GM03348 (cell line): Measurements from ENCODE around the gene GMPPA.

Source experiments
- DNase-seq: peaks from one replicate; pipeline ENCODE4 v3.0.0; 2012; ENCODE audit warnings: low spot score

GMPPA gene

DNA sequence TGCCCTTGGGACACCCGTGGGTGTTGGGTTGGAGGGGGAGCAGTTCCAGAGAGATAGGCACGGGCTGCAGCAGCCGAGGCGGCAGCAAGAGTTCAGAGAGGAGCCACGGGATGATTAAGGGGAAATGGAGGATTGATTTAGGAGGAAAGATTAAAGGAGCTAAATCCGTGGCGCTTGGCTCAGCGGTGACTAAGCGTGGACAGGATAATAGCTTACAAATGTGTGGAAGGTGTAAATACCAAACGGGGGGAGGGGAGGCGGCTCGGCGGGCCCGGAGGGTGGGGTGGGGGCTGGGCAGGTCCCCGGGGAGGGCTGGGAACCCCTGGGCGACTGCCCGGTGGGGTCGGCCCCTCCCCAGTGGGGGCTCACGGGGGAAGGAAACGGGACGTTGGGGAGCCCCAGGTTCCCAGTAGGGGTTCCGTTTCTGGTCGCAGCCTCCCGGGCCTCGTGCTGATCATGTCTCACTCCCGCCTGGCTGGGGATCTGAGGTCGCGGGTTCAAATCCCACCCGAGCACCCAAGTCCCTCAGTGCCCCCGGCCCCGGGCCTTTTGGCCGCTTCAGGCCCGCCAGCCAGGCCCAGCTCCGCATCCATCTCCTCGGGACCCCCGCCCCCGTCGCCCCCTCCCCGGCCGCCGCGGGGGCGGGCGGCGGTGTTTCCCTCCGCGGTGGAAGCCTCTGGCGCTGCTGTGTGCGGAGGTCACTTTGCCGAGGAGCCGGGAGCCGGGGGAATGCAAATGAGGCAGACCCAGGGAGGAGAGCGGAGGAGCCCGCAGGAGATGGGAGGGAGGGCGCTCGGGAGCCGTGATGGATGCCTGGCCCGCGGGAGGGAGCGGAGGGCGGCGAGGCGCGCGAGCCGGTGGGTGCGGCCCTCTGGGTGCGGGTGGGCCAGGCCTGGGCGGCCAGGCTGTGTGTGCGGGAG lies 23.7 kb downstream of the GMPPA start:
- peak; percentile 82 for DNase-seq

DNA sequence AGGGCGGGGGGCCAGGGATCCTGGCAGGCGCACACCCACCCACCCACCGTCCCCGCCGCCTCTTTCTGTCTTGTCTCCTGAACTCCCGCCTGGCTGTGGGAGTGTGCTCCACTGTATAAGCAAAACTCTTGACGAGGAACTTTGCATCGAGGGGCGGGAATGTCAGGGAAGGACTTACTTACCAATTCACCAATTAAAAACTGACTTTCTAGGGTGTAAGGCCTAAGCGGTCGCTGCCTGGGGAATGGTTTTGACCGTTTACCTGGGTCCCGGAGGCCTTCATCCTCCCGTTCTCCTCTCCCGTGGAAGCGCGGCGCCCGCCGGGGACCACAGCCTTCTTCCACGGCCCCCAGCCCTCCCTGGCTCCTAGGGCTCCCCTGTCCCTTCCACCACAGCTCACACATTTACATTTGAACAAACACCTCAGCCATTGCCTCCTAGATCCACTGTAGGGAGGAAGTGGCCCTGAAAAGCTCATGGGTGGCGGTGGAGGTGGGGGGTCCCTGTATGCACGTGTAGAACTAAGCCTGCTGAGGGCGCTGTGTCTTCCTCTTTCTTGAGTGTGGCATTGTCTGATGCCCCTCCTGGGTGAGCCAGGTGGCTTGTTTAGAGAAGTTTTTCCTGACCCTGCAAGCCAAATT lies 24.5 kb downstream of the GMPPA start:
- no peak for DNase-seq

DNA sequence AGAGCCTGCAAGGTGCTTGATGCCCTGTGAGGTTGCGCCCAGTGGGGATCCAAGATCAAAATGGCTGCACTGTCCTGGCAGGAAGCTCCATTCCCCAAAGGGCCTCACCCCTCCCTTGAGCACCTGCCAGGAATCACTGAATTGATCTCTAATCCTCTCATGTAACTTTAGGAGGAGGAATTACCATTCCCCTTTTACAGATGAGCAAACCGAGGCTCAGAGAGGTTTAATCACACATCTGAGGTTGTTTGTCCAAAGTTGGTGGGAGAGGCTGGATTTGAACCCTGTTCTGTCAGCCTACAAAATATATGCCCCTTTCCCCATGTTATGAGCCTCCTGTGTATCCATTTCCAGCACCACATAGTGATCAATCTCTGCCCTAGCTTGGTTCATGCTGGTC lies 26.1 kb downstream of the GMPPA start:
- no peak for DNase-seq

DNA sequence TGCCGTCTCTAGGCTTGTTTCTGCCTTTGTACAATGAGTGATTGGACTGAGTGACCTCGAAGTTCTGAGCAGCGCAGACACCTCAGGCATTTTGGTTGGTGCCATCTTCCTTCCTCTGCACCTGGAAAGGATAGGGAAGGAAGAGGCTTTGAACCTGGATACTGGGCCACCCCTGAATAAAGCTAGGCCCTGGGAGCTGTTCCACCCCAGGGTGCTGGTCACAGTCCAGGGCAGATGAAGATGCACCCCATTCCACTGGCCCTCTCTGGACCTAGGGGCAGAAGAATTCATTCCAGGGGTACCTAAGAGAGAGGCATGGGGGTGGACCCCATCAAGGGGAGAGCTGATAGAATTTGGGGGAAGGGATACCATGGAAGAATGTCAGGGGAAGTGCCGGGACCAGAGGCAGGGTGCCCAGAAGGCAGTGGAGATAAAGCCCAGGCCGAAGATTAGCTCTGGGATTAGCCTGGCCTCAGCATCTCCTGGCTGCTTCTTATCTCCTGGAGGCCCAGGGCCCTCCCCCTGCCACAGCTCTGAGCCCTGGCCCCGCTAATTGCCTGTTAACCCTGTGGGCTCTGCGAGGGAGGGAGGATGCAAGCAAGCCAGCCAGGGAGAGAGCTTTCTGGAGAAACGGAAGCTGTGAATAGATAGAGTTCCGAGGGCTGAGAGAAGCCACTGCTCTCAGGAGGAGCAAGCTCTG lies 27.0 kb downstream of the GMPPA start:
- DNase-seq = no peak

DNA sequence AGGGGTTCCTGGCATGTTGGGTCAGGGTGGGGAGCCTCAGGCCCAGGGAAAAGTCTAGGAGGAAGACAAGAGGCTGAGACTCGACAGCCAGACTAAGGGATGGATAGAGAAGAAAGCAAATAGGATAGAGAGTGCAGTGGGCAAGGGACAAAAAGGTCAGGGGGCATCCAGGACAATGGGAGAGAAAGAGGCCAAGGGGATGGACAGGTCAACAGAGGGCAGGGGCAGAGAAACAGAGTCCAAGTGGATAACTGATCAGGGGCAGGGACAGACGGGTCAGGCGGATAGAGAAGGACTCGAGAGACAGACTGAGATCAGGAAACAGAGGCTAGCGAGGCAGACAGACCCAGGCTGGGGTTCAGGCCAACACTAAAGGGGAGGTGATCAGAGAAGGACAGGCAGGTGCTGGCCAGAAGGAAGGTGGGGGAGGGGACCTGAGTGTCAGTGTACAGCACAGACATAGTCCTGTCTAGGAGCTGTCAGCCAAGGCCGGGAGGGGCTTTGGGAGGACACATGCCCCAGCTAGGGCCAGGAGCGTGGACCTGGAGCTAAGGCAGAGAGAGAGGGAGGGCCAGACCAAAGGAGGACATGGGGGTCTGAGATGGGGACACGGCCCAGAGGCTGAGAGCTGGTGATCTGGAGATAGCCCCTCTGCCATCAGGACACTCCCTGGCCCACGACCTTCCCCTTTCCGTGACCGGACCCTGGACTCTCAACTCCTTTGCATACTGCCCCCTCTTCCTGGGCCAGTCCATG lies 27.8 kb downstream of the GMPPA start:
- DNase-seq = no peak

DNA sequence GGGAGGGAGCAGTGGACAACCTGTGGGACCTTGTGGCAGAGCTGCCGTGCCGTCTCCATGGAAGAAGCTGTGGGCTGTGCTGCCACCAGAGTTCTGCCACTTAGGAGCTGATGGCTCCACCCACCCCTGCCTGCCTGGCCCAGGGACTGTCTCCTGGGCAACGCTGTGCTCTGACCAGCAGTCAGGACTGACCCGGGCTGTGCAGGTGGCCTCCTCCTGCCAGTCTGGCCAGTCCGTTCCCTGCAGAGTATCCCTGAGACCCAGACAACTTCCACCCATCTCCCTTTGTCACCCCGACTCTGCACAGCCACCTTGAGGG lies 28.3 kb downstream of the GMPPA start:
- no peak for DNase-seq

DNA sequence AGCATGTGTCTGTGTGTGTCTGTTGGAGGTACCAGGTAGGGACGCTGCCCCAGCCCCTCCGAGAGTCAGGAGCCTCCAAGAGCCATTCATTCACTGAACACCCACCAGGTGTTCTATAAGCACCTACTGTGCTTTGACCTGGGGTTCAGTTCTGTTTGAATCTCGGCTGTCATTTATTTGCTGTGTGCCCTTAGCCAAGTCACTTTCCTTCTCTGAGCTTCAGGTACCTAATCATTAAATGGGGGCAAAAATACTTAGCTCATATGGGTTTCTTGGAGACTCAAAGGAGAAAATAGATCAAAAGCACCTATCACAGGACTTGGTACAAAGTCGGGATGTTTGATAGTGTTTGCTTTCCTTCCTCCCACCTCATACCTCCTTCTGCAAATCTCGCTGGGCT lies 28.8 kb downstream of the GMPPA start:
- no peak for DNase-seq

DNA sequence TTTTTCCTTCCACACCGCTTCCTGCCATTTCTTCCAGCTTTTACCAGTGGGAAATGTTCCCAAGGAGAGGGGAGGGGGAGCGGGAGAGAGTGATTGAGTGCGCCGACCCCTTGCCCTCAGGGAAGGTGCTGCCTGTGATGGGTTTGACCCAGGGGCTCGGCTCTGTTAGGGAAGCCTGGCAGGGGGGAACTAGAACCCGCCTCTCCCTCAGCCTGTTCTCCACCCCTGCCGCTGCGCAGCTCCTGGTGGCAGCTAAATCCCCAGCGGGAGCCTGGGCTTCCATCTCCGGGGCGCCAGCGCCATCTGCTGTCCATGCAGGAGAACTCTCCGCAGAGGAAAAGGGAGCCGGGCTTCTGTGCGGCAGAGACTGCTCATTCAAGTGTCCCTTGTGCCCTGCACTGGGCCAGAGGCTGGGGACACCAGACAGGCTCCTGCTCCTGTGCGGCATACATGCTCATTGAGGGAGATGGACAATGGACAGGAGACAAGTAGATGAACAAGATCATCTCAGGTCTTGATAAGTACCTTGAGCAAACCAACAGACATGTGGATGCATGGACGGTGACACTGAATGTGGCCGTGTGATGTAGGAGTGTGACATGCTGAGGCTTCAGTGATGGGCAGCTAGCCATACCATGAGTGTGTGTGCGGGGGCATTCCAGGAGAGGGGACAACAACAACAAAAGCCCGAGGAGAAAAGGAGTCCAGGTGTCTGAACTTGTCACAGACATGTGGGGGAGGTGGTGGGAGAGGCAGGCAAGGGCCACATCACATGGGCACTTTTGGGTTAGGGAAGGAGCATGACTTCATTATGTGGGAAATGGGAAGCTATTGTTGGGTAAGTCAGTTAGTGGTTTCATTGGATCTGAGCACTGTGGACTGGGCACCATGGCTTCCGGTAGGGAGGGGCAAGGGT lies 31.6 kb downstream of the GMPPA start:
- DNase-seq = peak; percentile 94

DNA sequence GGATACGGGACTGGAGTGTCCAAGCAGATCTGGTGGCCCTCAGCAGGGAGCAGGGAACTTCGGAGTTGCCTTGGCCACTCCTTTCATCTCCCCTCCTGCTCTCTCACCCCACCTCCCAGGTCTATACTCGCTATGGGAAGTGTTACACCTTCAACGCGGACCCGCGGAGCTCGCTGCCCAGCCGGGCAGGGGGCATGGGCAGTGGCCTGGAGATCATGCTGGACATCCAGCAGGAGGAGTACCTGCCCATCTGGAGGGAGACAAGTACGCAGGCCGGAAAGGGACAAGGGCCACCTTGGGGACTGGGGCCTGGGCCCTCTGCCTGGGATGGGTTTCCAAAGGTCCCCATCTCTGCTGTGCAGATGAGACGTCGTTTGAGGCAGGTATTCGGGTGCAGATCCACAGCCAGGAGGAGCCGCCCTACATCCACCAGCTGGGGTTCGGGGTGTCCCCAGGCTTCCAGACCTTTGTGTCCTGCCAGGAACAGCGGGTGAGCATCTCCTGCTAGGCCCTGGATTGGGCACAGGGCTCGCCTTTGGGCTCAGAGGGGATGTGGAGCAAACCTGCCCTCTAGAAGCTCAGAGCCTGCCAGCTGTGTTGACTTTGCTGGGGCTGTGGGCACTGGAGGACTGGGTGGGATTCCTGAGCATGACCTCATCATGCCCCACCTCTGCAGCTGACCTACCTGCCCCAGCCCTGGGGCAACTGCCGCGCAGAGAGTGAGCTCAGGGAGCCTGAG lies 33.1 kb downstream of the GMPPA start:
- DNase-seq = no peak

DNA sequence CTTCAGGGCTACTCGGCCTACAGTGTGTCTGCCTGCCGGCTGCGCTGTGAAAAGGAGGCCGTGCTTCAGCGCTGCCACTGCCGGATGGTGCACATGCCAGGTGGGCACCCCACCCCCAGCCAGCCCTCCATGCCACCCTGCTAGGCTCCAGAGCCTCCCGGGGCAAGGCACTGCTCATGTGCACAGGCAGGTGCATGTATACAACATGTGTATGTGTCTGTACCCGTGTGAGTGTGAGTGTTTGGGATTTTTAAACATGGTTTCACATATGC lies 33.6 kb downstream of the GMPPA start:
- no peak for DNase-seq

DNA sequence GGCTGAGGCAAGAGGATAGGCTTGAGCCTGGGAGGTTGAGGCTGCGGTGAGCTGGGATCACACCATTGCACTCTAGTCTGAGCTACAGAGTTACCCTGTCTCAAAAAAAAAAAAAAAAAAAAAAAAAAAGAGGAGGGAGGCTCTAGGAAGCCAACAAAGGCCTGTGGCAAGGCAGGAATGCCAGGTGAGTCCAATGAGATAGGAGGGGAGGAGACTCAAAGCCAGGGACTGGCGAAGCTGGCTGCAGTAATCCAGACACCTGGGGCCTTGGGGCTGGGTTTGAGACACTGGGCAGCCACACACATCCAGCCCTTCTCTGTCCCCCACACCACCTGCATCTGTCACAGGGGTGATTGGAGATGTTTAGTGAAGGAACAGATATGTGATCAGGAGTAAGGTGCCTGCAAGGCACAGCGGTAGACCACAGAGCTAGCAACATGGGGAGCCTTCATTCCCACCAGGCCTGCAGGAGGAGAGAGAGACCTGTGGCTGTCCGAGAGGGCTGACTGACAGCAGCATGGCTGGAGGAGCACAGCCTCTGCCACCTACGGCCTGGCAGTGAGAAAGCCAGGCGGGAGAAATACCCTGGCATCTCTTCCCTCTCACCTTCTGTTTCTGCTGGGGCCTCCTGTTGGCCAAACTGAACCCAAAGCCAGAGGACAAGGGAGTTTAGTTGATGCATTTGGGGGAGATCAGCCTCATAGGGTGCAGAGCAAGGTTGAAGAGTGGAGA lies 35.4 kb downstream of the GMPPA start:
- no peak for DNase-seq

DNA sequence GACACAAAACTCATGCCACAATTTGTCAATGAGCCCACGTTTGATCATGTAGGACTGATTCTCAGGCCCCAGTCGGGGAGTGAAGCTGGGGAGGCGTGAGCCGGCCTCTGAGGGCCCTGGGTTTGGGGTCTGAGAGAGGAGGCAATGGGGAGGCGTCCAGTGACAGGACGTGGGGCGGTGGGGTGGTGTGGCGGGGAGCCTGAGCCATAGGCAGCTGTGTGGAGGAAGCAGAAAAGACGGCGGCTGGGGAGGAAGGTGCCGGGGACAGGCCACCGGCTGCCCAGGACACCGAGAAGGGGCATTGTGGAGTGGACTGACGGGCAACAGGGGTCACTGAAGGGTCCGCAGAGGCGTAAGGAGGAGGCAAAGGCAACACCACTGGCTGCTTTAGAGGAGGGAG lies 37.7 kb downstream of the GMPPA start:
- no peak for DNase-seq

DNA sequence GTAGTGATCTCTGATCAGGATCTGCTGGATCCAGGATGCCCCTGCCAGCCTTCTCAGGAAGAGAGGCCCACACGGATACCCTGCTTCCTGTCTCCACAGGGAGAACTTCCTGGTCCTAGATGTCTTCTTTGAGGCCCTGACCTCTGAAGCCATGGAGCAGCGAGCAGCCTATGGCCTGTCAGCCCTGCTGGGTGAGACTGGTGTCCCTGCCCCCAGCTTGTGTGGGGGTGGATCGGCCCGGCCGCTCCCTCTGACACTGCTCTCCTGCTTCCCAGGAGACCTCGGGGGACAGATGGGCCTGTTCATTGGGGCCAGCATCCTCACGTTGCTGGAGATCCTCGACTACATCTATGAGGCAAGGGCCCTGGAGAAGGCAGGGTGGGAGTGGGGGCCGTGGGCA lies 38.3 kb downstream of the GMPPA start:
- DNase-seq = no peak

DNA sequence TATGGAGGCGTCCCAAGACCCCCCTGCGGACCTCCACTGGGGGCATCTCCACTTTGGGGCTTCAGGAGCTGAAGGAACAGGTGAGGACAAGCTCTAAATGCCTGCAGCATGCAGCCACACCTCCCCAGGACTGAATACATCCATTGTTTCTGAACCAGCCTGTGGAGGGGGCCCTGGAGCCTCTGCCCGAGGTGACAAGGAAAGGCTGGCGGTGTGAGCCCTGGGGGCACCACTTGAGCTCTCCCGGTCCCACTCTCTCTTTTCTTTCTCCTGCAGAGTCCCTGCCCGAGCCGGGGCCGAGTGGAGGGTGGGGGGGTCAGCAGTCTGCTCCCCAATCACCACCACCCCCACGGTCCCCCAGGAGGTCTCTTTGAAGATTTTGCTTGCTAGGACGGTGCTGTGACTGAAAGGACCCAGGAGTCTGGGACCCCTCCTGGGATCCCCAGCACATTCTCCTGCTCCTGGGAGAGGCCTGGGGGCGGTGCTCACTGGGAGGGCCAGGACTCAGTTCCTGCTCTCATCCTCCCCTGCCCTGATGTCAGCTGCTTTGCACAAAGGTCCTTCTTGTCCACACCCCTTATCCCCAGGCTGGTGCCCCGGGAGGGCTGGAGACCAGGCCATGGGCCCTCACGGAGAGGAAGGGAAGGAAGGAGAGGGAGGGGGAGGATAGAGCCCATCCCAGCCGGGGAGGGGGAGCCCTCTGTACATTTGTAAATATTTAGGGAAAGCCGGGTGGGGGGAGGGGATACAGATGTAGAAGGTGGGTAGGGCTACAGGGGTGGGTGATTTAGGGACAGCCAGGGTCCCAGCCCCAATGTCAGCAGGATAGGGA lies 39.2 kb downstream of the GMPPA start:
- DNase-seq = no peak

DNA sequence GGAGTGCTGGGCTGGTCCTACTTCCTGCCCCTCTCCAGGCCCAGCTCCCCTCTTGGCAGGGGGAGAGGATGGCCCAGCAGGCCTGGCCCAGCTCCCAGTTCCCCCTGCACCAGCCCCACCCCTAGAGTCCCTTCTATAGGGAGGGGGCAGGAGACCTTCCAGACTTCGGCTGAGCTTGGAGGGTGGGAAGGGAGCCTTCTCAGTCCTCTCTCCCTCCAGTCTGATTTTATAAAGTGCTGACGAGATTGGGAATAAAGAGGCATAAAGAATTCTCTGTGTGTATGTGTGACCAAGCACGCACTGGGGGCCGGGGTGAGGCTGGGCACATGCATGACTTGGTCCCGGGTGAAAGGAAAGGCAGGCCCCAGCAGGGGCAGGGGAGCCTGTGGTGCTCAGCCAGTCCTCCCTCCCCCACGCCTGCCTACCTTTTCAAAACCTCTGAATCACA lies 39.8 kb downstream of the GMPPA start:
- no peak for DNase-seq

DNA sequence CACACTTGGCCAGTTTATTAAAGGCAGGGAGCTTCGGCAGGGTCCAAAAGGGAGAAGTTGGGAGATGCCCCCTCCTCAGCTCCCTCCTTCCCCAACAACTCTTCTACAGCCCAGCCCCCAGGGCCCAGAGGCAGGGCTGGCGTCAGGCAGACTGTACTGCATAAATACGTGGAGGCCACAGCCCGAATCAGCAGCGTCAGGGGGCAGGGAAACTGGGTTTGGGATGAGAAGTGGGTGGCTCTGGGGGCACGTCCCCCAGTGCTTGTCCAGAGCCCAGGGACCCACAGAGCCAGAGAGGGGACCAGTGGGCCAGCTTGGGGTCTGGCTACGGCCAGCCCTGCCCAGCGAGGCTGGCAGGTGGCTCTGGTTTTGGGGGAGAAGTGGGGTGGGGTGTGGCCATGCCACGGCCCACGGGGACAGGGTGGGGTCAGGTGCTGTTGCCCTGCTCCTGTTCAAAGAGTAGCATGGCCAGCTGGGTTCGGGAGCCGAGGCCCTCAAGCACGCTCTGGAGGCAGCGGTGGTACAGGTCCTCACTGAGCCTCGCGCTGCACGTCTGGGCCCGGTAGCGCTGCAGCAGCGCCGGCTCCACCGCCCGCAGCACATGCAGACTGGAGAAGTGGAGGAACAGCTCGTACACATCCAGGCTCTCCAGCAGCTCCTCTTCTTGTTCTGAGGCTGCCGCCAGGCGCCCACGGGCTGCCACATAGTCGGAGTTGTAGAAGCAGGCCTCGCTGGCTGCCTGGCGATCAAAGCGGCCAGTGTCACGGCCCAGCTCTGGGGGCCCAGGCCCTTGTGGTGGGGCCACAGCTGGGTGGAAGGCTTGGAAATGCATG lies 40.5 kb downstream of the GMPPA start:
- no peak for DNase-seq

DNA sequence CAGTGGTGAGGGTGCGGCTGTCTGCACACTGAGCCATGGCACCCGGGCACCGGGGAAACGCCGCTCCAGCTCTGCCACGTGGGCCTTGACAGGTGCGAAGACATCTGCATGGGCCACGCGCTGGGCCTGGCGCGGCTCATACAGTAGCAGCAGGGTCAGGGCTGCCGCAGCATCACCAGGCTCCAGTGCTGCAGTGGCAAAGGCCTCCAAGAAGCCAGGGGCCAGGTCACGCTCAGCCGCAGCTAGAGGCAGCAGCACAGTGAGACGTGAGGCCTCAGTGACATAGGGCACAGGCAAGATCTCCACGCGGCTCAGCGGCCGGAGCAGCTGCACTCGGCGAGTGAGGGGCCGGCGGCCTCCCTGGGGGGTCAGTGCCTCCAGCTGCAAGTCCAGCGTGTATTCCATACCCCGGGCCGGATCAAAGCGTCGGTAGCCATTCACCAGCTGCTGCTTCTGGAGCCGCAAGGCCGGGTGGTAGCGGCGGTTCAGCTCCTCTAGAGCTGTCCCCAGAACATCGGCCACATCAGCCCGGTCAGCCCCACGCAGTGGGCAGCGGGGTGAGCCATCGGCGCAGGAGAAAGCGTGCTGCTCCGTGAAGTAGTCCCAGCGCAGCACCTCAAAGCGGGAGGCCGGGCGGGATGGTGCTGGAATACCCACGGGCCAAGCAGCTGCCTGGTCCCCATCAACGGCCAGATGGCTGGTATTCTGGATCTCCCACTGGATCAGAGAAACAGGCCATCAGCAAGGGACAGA lies 41.4 kb downstream of the GMPPA start:
- no peak for DNase-seq
